ENCODE data around the gene CDC40.
"Not testable (repeated sequence)": the region's sequence is repeated elsewhere in the genome, so short reads cannot be mapped to it uniquely, and the experiment has no call there.

The CDC40 gene

GRCh38 chr6:110233770-110234374, 53.6 kb downstream of the CDC40 start:
- ChIA-PET POLR2A (no interaction called here), CTCF (no interaction called here)
- no peak overlapping the region for H3K4me3 ChIP-seq (ENCODE audit: low read depth, low read length)
- DNase-seq (ENCODE audit: low read depth, low spot score) = no peak
- TF ChIP-seq CTCF (IDR thresholded peaks at IDR 0.05; ENCODE audit: insufficient read depth, low read length, missing control alignments) = no peak

GRCh38 chr6:110236007-110236406, 55.8 kb downstream of the CDC40 start:
- CTCF ChIA-PET; DNase-seq (ENCODE audit: low read depth, low spot score); H3K4me3 ChIP-seq (ENCODE audit: low read depth, low read length); POLR2A ChIA-PET: not testable (repeated sequence)

- TF ChIP-seq CTCF (IDR thresholded peaks at IDR 0.05; ENCODE audit: insufficient read depth, low read length, missing control alignments) = no peak
- CTCF ChIA-PET = no interaction called here
- POLR2A ChIA-PET = no interaction called here
- DNase-seq (ENCODE audit: low read depth, low spot score) = no peak
- no peak overlapping the region for H3K4me3 ChIP-seq (ENCODE audit: low read depth, low read length)
Observed at GRCh38 chr6:110239526-110240274, 59.5 kb downstream of the CDC40 start.

GRCh38 chr6:110244621-110245020, 64.4 kb downstream of the CDC40 start:
- CTCF ChIA-PET; DNase-seq (ENCODE audit: low read depth, low spot score); POLR2A ChIA-PET; H3K4me3 ChIP-seq (ENCODE audit: low read depth, low read length): not testable (repeated sequence)

GRCh38 chr6:110246378-110246777, 66.2 kb downstream of the CDC40 start:
- ChIA-PET CTCF (interaction anchor here (1.2 kb wide), 1 partner anchor 67 kb away, joined by 3 read pairs; the partner anchor contains the start of gene WASF1), POLR2A (interaction anchor here (1.1 kb wide), 1 partner anchor 9 kb away, joined by 4 read pairs; no protein-coding TSS in a partner anchor)
- DNase-seq (ENCODE audit: low read depth, low spot score) = no peak
- TF ChIP-seq CTCF (IDR thresholded peaks at IDR 0.05; ENCODE audit: insufficient read depth, low read length, missing control alignments) = no peak
- H3K4me3 ChIP-seq (ENCODE audit: low read depth, low read length) = no peak overlapping the region

GRCh38 chr6:110246900-110247546, 66.8 kb downstream of the CDC40 start:
- no peak for DNase-seq (ENCODE audit: low read depth, low spot score)
- H3K4me3 ChIP-seq (ENCODE audit: low read depth, low read length) = no peak overlapping the region
- CTCF ChIA-PET = no interaction called here
- POLR2A ChIA-PET = interaction anchor here (1.1 kb wide), 1 partner anchor 8 kb away, joined by 4 read pairs; no protein-coding TSS in a partner anchor
- TF ChIP-seq CTCF (IDR thresholded peaks at IDR 0.05; ENCODE audit: insufficient read depth, low read length, missing control alignments) = no peak

- DNase-seq (ENCODE audit: low read depth, low spot score) = no peak
- ChIA-PET POLR2A (interaction anchor here (0.6 kb wide), 1 partner anchor 95 kb away, joined by 4 read pairs; no protein-coding TSS in a partner anchor), CTCF (no interaction called here)
- H3K4me3 ChIP-seq (ENCODE audit: low read depth, low read length) = no peak overlapping the region
- no peak for TF ChIP-seq CTCF (IDR thresholded peaks at IDR 0.05; ENCODE audit: insufficient read depth, low read length, missing control alignments)
Observed at GRCh38 chr6:110250058-110250457, 69.8 kb downstream of the CDC40 start.

Measured in AG04449 (cell line).